OCI-LY7 (cell line): Measurements from ENCODE around the gene EGFLAM. TPM values are rescaled to one million over a fixed set of nuclear protein-coding genes. Genes with fewer than 3 reads are reported as not detected.
A peak's percentile ranks its signal among the peaks of the same experiment; 100 is the strongest.

ENCODE experiments used
- BruUV-seq: library from RNA; stranded (reverse); fragments of 400-500 nt; replicated peaks from 2 replicates; lab custom pipeline; 2021; lab: Mats Ljungman, UMichigan
- CTCF ChIA-PET: fragments of 300-600 bp; sonication (Branson Sonifier 250); formaldehyde crosslinking; loops from one replicate; lab custom pipeline; 2022; ENCODE audit warnings: antibody characterized with exemption; ENCODE audit not compliant: unreplicated experiment; lab: Charles Lee
- POLR2A ChIA-PET: fragments of 300-600 bp; sonication (Branson Sonifier 250); formaldehyde crosslinking; loops from one replicate; lab custom pipeline; 2022; ENCODE audit warnings: antibody characterized with exemption; lab: Charles Lee
- DNase-seq: peaks from one replicate; pipeline ENCODE4 v3.0.0-alpha.2; 2015; ENCODE audit warnings: low spot score
- H2AFZ ChIP-seq: fragments of 200-600 bp; sonication (generic), shearing (Covaris generic); 2 replicates; pipeline ENCODE4 v1.6.1; 2014; ENCODE audit warnings: mild to moderate bottlenecking, antibody characterized with exemption, low read length, moderate library complexity
- H3K27ac ChIP-seq: fragments of 200-600 bp; sonication (generic); 2 replicates; pipeline ENCODE4 v1.5.1; 2014; ENCODE audit warnings: mixed run types, low read depth, mild to moderate bottlenecking, moderate library complexity, low read length, inconsistent platforms; ENCODE audit not compliant: poor library complexity, severe bottlenecking
- H3K36me3 ChIP-seq: fragments of 200-600 bp; sonication (generic); 2 replicates; pipeline ENCODE4 v1.6.1; 2014; ENCODE audit warnings: mild to moderate bottlenecking, antibody characterized with exemption, low read length, moderate library complexity, mixed read lengths; ENCODE audit not compliant: insufficient read depth
- H3K4me1 ChIP-seq: fragments of 200-600 bp; sonication (generic); 2 replicates; pipeline ENCODE4 v1.5.1; 2014; ENCODE audit warnings: mild to moderate bottlenecking, low read length; ENCODE audit not compliant: insufficient read depth, poor library complexity, severe bottlenecking
- H3K4me2 ChIP-seq: fragments of 200-600 bp; sonication (generic); 2 replicates; pipeline ENCODE4 v1.6.1; 2014; ENCODE audit warnings: mild to moderate bottlenecking, low read length
- H3K4me3 ChIP-seq: fragments of 200-600 bp; sonication (generic); 2 replicates; pipeline ENCODE4 v1.5.1; 2014; ENCODE audit warnings: mild to moderate bottlenecking, low read depth, low read length; ENCODE audit not compliant: poor library complexity, severe bottlenecking
- H3K79me2 ChIP-seq: fragments of 200-600 bp; sonication (generic); 2 replicates; pipeline ENCODE4 v1.6.1; 2016; ENCODE audit warnings: low read depth, mild to moderate bottlenecking, low read length, moderate library complexity, mixed read lengths; ENCODE audit not compliant: insufficient read depth
- H3K9me2 ChIP-seq: fragments of 200-600 bp; sonication (generic); 2 replicates; pipeline ENCODE4 v1.6.1; 2016; ENCODE audit warnings: mild to moderate bottlenecking, low read length, mixed read lengths; ENCODE audit not compliant: insufficient read depth
- H3K9me3 ChIP-seq: fragments of 200-600 bp; sonication (generic); 2 replicates; pipeline ENCODE4 v1.6.1; 2014; ENCODE audit warnings: mild to moderate bottlenecking, mixed run types, low read length, mixed read lengths
- H4K20me1 ChIP-seq: fragments of 200-600 bp; sonication (generic); 2 replicates; pipeline ENCODE4 v1.6.1; 2014; ENCODE audit warnings: mild to moderate bottlenecking, antibody characterized with exemption, low read length, moderate library complexity, mixed read lengths; ENCODE audit not compliant: insufficient read depth
- EZH2phosphoT487 ChIP-seq: fragments of 200-600 bp; sonication (generic); IDR thresholded peaks from 2 replicates; pipeline ENCODE4 v1.6.1; 2018; ENCODE audit warnings: low read depth, borderline replicate concordance, mild to moderate bottlenecking, mixed run types, antibody characterized with exemption, low read length, moderate library complexity, mixed read lengths
- intact Hi-C: fragments of 100-400 bp; cut with micrococcal nuclease; formaldehyde crosslinking; loops from one replicate; pipeline ENCODE4 v1.10.0; 2022; ENCODE audit not compliant: unreplicated experiment
- total RNA-seq, 2 experiments: library from RNA; depleted of rRNA in 1 of 2; stranded (reverse); fragments of >200 nt in 1 of 2; shearing (Covaris generic) in 1 of 2; gene quantifications; 2 replicates each; pipeline ENCODE4 v1.2.3, GENCODE V29; 2014 to 2022
- TF ChIP-seq, protein P1 (sequence below): fragments of 200-600 bp; sonication (generic); conservative IDR thresholded peaks from 2 replicates; pipeline ENCODE4 v1.5.1; 2014; ENCODE audit warnings: mild to moderate bottlenecking, antibody characterized with exemption, low read length, moderate library complexity, mixed read lengths

The EGFLAM gene
- total RNA-seq, 2 experiments from 2014 or later = not detected

DNA sequence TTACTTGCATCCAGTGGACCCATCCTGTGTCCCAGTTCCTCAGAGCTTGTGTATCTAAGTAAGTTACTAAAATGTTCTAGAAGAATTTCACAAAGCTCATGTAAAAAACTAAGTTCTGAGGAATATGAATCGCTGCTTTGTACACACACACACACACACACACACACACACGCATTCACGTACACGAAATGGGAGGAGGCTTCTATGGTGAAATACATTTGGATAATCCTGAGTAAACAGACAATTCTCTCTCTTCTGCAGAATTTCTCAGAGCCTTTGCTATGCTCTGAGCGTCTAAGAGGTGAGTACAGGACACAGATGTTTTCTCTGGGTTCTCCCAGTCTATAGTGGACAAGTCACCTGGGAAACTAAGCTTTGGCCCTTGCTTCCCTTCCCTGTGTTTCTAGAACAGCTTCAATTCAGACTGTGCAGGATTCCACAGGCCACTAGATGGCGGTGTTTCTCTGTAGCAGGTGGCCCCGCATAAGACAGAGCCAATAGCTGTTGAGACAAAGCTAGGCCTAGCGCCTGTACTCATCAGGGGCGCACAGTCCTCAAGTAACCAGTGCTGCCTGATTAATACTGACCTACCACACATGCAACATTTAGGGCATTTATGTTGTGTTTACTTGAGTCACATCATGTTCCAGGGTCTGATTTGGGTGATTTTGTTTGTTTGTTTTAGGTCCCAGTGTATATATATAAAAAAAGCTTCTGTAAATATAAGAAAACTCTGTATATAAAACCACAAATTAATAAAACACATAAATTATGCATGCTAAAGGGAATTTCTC, 183.3 kb downstream of the EGFLAM start:
- Histone ChIP-seq H3K36me3 (no peaks in the 10 kb centered on the region), H3K79me2 (no peaks in the 10 kb centered on the region), H3K9me3 (no peaks in the 10 kb centered on the region), H4K20me1 (no peaks in the 10 kb centered on the region; the same call in 1 of the 2 replicates), H3K9me2 (no peaks in the 10 kb centered on the region), H3K27ac (no peak overlapping the region), H2AFZ (no peak overlapping the region), H3K4me1 (no peaks in the 10 kb centered on the region), H3K4me2 (no peak overlapping the region), H3K4me3 (no peak overlapping the region)
- ChIA-PET POLR2A (interaction anchor here (0.8 kb wide), 1 partner anchor 12 kb away, joined by 4 read pairs; no protein-coding TSS in a partner anchor), CTCF (interaction anchor here (0.6 to 1.9 kb wide), 9 partner anchors 12 to 481 kb away, joined by 3 to 9 read pairs (median 3); no protein-coding TSS in a partner anchor)
- intact Hi-C loops = loop anchor here (1.0 to 5.0 kb wide), 4 partner anchors 111 to 481 kb away; no protein-coding TSS in a partner anchor
- DNase-seq = peak; percentile 86
- no TSS peak for BruUV-seq
- TF ChIP-seq EZH2phosphoT487 = no peak
- TF ChIP-seq, protein P1, sequence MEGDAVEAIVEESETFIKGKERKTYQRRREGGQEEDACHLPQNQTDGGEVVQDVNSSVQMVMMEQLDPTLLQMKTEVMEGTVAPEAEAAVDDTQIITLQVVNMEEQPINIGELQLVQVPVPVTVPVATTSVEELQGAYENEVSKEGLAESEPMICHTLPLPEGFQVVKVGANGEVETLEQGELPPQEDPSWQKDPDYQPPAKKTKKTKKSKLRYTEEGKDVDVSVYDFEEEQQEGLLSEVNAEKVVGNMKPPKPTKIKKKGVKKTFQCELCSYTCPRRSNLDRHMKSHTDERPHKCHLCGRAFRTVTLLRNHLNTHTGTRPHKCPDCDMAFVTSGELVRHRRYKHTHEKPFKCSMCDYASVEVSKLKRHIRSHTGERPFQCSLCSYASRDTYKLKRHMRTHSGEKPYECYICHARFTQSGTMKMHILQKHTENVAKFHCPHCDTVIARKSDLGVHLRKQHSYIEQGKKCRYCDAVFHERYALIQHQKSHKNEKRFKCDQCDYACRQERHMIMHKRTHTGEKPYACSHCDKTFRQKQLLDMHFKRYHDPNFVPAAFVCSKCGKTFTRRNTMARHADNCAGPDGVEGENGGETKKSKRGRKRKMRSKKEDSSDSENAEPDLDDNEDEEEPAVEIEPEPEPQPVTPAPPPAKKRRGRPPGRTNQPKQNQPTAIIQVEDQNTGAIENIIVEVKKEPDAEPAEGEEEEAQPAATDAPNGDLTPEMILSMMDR = peak; percentile 98

DNA sequence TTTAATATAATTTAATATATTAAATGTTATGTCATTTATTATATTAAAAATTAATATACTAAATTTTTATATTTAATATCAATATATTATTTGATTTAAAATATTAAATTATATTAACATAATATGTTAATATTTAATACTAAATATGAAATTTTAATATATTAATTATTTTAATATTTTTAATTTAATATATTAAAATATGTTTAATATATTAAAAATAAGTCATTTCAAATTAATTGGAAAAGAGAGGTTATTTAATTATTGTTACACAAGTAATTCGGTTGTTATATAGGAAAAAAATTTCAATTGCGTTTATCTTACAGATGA, 183.9 kb downstream of the EGFLAM start:
- Histone ChIP-seq H3K9me3 (no peaks in the 10 kb centered on the region), H3K4me2 (no peak overlapping the region), H3K4me1 (no peaks in the 10 kb centered on the region), H3K27ac (no peak overlapping the region), H2AFZ (no peak overlapping the region), H3K36me3 (no peaks in the 10 kb centered on the region), H3K79me2 (no peaks in the 10 kb centered on the region), H3K4me3 (no peak overlapping the region), H3K9me2 (no peaks in the 10 kb centered on the region), H4K20me1 (no peaks in the 10 kb centered on the region; the same call in 1 of the 2 replicates)
- CTCF ChIA-PET = interaction anchor here (0.6 to 1.9 kb wide), 9 partner anchors 11 to 481 kb away, joined by 3 to 9 read pairs (median 3); no protein-coding TSS in a partner anchor
- TF ChIP-seq, protein P1 = no peak
- no peak for TF ChIP-seq EZH2phosphoT487
- POLR2A ChIA-PET = interaction anchor here (0.5 to 0.8 kb wide), 2 partner anchors 9 to 11 kb away, joined by 4 to 7 read pairs; no protein-coding TSS in a partner anchor
- BruUV-seq = no TSS peak
- intact Hi-C loops = loop anchor here (5.0 kb wide), 1 partner anchor 480 kb away; no protein-coding TSS in a partner anchor
- no peak for DNase-seq

DNA sequence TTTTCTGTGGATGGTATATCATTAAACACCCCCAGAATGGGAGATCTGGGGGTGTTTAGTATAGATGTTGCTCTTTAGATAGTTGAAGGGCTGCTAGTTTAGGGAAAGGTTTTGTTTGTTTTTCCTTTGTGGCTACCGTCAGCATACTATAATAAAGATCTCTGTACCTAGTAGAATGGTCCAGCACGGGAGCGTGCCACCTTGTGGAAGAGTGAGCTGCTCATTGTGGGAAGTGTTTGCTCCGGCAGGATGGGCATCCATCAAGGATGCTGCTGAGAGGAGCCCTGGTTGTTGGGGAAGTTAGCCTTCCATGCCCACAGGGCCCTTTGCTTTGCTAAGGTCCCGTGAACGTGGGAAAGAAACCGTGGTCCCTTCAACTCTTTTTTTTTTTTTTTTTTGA, 185.0 kb downstream of the EGFLAM start:
- H4K20me1 ChIP-seq = peaks cover 4% of the 10 kb centered on the region; the same call in 1 of the 2 replicates
- no peak for TF ChIP-seq EZH2phosphoT487
- TF ChIP-seq, protein P1 = no peak
- DNase-seq = no peak
- no peaks in the 10 kb centered on the region for H3K9me3 ChIP-seq
- CTCF ChIA-PET = no interaction called here
- H2AFZ ChIP-seq = no peak overlapping the region
- no peak overlapping the region for H3K4me2 ChIP-seq
- H3K79me2 ChIP-seq = no peaks in the 10 kb centered on the region
- no peaks in the 10 kb centered on the region for H3K4me1 ChIP-seq
- POLR2A ChIA-PET = interaction anchor here (2.3 kb wide), 1 partner anchor 9 kb away, joined by 6 read pairs; no protein-coding TSS in a partner anchor
- H3K4me3 ChIP-seq = no peak overlapping the region
- H3K9me2 ChIP-seq = no peaks in the 10 kb centered on the region
- BruUV-seq = no TSS peak
- intact Hi-C loops = loop anchor here (5.0 kb wide), 1 partner anchor 479 kb away; no protein-coding TSS in a partner anchor
- H3K36me3 ChIP-seq = no peaks in the 10 kb centered on the region
- no peak overlapping the region for H3K27ac ChIP-seq
